ENCODE measurements around the gene ANKDD1A. TPM values are rescaled to one million over a fixed set of nuclear protein-coding genes. Genes with fewer than 3 reads are reported as not detected.

Gene ANKDD1A
- total and polyA plus RNA-seq, 5 donors from 2014 or later = 0.35 to 12.4 (median 1.3) TPM

DNA sequence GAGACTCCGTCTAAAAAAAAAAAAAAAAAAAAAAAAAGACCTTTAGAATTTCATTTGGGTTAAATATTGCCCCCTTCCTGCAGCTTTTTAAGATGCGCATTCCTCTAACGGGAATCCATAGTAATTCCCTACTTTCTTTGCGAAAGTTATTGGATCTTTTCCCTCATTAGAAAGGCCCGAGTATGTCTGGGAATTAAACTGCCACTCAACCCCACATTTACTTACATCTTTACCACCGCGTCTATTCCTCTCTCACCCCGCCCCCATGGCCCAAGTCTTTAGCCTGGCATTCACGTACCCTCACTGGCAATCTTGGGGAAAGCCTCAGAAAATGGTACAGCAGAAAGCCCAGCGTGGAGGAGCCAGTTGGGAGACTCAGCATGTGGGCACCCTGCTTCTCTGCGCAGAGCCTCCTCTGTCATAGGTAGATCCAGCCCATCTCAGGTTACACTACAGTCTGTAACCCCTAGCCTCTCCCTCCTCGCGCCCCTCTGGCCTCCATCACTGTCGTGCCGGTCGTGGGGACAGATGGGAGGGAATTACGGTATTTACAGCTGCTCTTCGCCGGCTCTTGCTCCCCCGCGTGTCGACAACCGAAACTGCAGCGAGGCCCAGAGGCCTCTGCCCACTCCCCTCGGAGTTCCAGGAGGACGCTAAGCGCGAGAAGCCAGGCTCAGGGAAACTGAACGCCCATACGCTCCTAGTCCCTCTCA lies 6.4 kb upstream of the ANKDD1A start:
- peak; percentile 64 to 66 for ATAC-seq (ENCODE audit: low read depth in 2 of 2)
- peaks cover 2 to 6% of the 10 kb centered on the region in 2 experiments for H3K9me3 ChIP-seq (ENCODE audit: control insufficient read depth in 2 of 2, low read length in 2 of 2)
- peak overlapping the region; percentile 44 for H3K4me3 ChIP-seq (ENCODE audit: low read depth, low read length)
- Mint-ChIP-seq H3K9me3 (peaks cover 0 to 5% (median 0%) of the 10 kb centered on the region in 7 donors), H3K36me3 (peaks cover 6% of the 10 kb centered on the region), H3K27me3 (peaks cover 3% of the 10 kb centered on the region), H3K4me3 (peak overlapping the region; percentile 17 to 86 (median 62)), H3K27ac (peak overlapping the region in 1 of 3 donors; percentile 78), H3K4me1 (peaks cover 6 to 46% (median 34%) of the 10 kb centered on the region in 4 donors)
- peak; percentile 62 to 75 (median 73) for DNase-seq
- H3K4me1 ChIP-seq (ENCODE audit: control insufficient read depth, insufficient read depth, low read length, poor library complexity, severe bottlenecking) = peaks cover 36% of the 10 kb centered on the region
- H3K36me3 ChIP-seq (ENCODE audit: control insufficient read depth, insufficient read depth, low read length) = no peaks in the 10 kb centered on the region
- no peaks in the 10 kb centered on the region for H3K27me3 ChIP-seq (ENCODE audit: control insufficient read depth, insufficient read depth, low read length)
- no peak overlapping the region for H3K27ac ChIP-seq (ENCODE audit: insufficient read depth, low read length, poor library complexity, severe bottlenecking)

DNA sequence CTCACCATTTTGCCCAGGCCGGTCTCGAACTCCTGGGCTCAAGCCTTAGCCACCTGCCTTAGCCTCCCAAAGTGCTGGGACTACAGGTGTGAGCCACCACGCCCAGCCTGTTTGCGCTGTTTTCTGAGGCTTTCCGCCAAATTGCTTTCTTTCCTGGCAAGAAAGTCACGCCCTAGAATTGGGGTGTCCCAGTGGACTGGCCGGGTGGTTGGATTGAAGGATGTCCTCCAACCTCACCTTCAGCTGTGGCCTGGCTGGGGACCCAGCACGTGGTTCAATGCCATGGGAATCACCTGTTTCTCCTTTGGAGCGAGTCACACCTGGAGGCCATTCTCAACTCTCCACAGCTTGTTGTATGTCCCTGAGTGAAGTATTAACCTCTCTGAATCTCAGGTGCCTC lies 5.8 kb upstream of the ANKDD1A start:
- H3K27me3 Mint-ChIP-seq = peaks cover 5% of the 10 kb centered on the region
- peaks cover 6 to 47% (median 34%) of the 10 kb centered on the region in 4 donors for H3K4me1 Mint-ChIP-seq
- Histone ChIP-seq H3K4me3 (ENCODE audit: low read depth, low read length) (no peak overlapping the region), H3K27ac (ENCODE audit: insufficient read depth, low read length, poor library complexity, severe bottlenecking) (no peak overlapping the region), H3K4me1 (ENCODE audit: control insufficient read depth, insufficient read depth, low read length, poor library complexity, severe bottlenecking) (peaks cover 36% of the 10 kb centered on the region), H3K9me3 (ENCODE audit: control insufficient read depth in 2 of 2, low read length in 2 of 2) (peaks cover 2 to 4% of the 10 kb centered on the region in 2 experiments), H3K36me3 (ENCODE audit: control insufficient read depth, insufficient read depth, low read length) (no peaks in the 10 kb centered on the region), H3K27me3 (ENCODE audit: control insufficient read depth, insufficient read depth, low read length) (peaks cover 2% of the 10 kb centered on the region)
- ATAC-seq (ENCODE audit: low read depth in 2 of 2) (no peak), DNase-seq (no peak)
- peaks cover 6% of the 10 kb centered on the region for H3K36me3 Mint-ChIP-seq
- peak overlapping the region in 1 of 3 donors; percentile 43 for H3K27ac Mint-ChIP-seq
- peaks cover 0 to 3% (median 0%) of the 10 kb centered on the region in 7 donors for H3K9me3 Mint-ChIP-seq
- H3K4me3 Mint-ChIP-seq = no peak overlapping the region

DNA sequence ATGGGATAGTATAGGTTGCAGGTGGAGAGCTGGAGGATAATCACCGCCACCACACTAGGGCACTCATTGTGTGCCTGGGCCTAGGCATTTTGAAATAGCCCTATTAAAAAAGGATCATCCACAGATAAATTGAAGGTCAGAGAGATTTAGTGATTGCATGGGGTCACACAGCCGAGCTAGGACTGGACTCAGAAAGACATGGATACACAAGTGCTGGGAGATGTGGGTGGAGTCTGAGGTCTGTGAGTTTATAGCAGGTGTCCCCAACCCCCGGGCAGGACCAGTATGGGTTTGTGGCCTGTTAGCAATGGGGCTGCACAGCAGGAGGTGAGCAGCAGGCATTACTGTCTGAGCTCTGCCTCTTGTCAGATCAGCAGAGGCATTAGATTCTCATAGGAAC lies 5.3 kb upstream of the ANKDD1A start:
- DNase-seq (no peak), ATAC-seq (ENCODE audit: low read depth in 2 of 2) (no peak)
- Histone ChIP-seq H3K27ac (ENCODE audit: insufficient read depth, low read length, poor library complexity, severe bottlenecking) (no peak overlapping the region), H3K4me3 (ENCODE audit: low read depth, low read length) (no peak overlapping the region), H3K27me3 (ENCODE audit: control insufficient read depth, insufficient read depth, low read length) (peaks cover 2% of the 10 kb centered on the region), H3K36me3 (ENCODE audit: control insufficient read depth, insufficient read depth, low read length) (no peaks in the 10 kb centered on the region), H3K4me1 (ENCODE audit: control insufficient read depth, insufficient read depth, low read length, poor library complexity, severe bottlenecking) (peaks cover 39% of the 10 kb centered on the region), H3K9me3 (ENCODE audit: control insufficient read depth in 2 of 2, low read length in 2 of 2) (no peaks in the 10 kb centered on the region)
- Mint-ChIP-seq H3K27me3 (peaks cover 10% of the 10 kb centered on the region), H3K27ac (no peak overlapping the region), H3K4me3 (peak overlapping the region in 1 of 4 donors; percentile 78), H3K4me1 (peaks cover 6 to 52% (median 38%) of the 10 kb centered on the region in 4 donors), H3K9me3 (peaks cover 0 to 2% (median 0%) of the 10 kb centered on the region in 7 donors), H3K36me3 (peaks cover 9% of the 10 kb centered on the region)

DNA sequence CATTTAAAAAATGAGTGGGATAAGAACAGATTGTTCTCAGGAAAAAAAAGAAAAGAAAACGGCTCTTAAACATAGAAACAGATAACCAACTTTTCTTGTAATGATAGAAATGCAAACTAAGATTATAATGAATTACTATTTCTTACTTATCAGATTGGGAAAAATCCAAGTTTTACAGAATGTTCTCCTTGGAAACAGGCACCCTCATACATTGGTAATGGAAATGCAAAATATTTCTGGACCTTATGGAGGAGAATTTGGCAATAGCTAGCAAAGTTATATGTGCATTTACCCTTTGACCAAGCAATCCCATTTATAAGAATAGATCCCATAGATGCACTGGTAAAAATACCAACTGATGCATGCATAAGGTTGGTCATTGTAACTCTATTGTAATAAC lies 3.7 kb upstream of the ANKDD1A start:
- DNase-seq (no peak), ATAC-seq (ENCODE audit: low read depth in 2 of 2) (no peak)
- Mint-ChIP-seq H3K4me1 (peaks cover 3 to 38% (median 30%) of the 10 kb centered on the region in 4 donors), H3K27ac (no peak overlapping the region), H3K4me3 (no peak overlapping the region), H3K36me3 (peaks cover 9% of the 10 kb centered on the region), H3K27me3 (peaks cover 10% of the 10 kb centered on the region), H3K9me3 (peaks cover 0 to 2% (median 0%) of the 10 kb centered on the region in 7 donors)
- peaks cover 30% of the 10 kb centered on the region for H3K4me1 ChIP-seq (ENCODE audit: control insufficient read depth, insufficient read depth, low read length, poor library complexity, severe bottlenecking)
- H3K27me3 ChIP-seq (ENCODE audit: control insufficient read depth, insufficient read depth, low read length) = peaks cover 2% of the 10 kb centered on the region
- no peak overlapping the region for H3K4me3 ChIP-seq (ENCODE audit: low read depth, low read length)
- no peaks in the 10 kb centered on the region for H3K36me3 ChIP-seq (ENCODE audit: control insufficient read depth, insufficient read depth, low read length)
- H3K9me3 ChIP-seq (ENCODE audit: control insufficient read depth in 2 of 2, low read length in 2 of 2) = no peaks in the 10 kb centered on the region
- H3K27ac ChIP-seq (ENCODE audit: insufficient read depth, low read length, poor library complexity, severe bottlenecking) = no peak overlapping the region

DNA sequence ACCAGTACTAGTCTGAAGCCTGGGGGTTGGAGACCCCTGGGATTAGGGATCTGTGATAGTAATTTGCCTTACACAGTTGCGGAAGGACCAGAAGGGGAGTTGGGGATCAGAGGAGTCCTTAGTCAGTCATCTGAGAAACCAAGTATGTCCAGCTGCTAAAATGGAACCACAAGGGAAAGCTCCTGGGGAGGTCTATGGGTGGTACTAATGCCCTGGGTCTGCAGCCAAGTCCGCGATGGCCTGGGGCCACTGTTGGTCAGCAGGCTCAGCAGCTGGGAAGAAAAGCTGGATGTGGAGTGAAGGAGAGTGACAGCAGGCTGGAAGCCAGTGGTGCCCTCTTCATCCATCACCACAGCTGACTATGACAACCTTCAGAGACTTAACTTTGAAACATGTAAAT lies 2.2 kb upstream of the ANKDD1A start:
- no peak overlapping the region for H3K27ac Mint-ChIP-seq
- H3K36me3 Mint-ChIP-seq = peaks cover 9% of the 10 kb centered on the region
- Histone ChIP-seq H3K4me3 (ENCODE audit: low read depth, low read length) (no peak overlapping the region), H3K36me3 (ENCODE audit: control insufficient read depth, insufficient read depth, low read length) (no peaks in the 10 kb centered on the region), H3K27me3 (ENCODE audit: control insufficient read depth, insufficient read depth, low read length) (peaks cover 2% of the 10 kb centered on the region), H3K9me3 (ENCODE audit: control insufficient read depth in 2 of 2, low read length in 2 of 2) (no peaks in the 10 kb centered on the region), H3K27ac (ENCODE audit: insufficient read depth, low read length, poor library complexity, severe bottlenecking) (no peak overlapping the region), H3K4me1 (ENCODE audit: control insufficient read depth, insufficient read depth, low read length, poor library complexity, severe bottlenecking) (peaks cover 16% of the 10 kb centered on the region)
- H3K27me3 Mint-ChIP-seq = peaks cover 10% of the 10 kb centered on the region
- H3K9me3 Mint-ChIP-seq = peaks cover 0 to 2% (median 0%) of the 10 kb centered on the region in 7 donors
- H3K4me1 Mint-ChIP-seq = peaks cover 0 to 24% (median 18%) of the 10 kb centered on the region in 4 donors
- DNase-seq = no peak
- ATAC-seq (ENCODE audit: low read depth in 2 of 2) = no peak
- no peak overlapping the region for H3K4me3 Mint-ChIP-seq

DNA sequence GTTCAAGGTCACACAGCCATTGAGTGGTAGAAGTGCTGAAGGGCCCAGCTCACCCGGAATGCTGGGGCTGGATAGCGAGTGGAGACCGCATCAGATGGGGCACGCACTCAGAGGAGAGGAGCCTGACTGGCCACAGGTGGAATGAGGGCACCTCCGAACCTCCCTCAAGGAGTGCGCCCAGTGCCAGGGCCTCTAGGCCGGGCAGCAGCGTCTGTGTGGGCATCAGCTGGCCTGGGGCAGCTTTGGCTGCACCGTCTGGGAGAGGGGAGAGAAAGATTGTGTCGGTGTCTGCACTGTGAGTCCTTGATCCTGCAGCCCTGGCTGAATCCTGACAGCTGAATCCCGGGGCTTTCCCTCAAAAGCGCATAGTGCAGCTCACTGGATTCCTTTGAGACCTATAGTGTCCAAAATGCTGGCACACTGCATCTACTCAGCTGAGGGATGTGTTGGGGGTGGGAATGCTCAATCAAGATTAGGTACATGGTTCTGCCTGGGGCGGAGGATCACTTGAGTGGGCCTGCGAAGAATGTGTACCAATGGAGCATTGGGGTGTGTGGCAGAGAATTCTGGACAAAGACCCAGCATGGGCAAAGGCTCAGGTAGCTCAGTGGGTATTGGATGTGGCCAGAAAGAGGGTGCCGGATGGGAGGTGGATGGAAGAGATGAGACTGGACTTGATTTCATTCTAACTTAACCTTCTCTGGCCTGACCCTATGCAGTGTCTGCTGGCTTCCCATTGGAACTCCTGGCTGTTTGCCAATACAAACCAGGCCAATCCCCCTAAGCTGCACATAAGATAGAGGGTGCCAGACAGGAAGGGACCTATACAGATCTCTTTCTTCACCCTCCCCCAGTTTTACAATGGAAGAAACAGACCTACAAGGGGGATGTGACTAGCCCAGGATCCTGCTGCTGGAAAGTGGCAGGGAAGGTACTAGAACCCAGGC lies 950 bp downstream of the ANKDD1A start:
- ATAC-seq (ENCODE audit: low read depth in 2 of 2) = no peak
- H3K4me1 Mint-ChIP-seq = peaks cover 0 to 19% (median 12%) of the 10 kb centered on the region in 4 donors
- H3K9me3 ChIP-seq (ENCODE audit: control insufficient read depth in 2 of 2, low read length in 2 of 2) = no peaks in the 10 kb centered on the region
- H3K27ac ChIP-seq (ENCODE audit: insufficient read depth, low read length, poor library complexity, severe bottlenecking) = no peak overlapping the region
- H3K4me1 ChIP-seq (ENCODE audit: control insufficient read depth, insufficient read depth, low read length, poor library complexity, severe bottlenecking) = peaks cover 10% of the 10 kb centered on the region
- H3K27me3 ChIP-seq (ENCODE audit: control insufficient read depth, insufficient read depth, low read length) = peaks cover 2% of the 10 kb centered on the region
- H3K4me3 Mint-ChIP-seq = peak overlapping the region in 3 of 4 donors; percentile 16 to 43 (median 32)
- no peak overlapping the region for H3K27ac Mint-ChIP-seq
- no peak overlapping the region for H3K4me3 ChIP-seq (ENCODE audit: low read depth, low read length)
- H3K36me3 ChIP-seq (ENCODE audit: control insufficient read depth, insufficient read depth, low read length) = no peaks in the 10 kb centered on the region
- peaks cover 3% of the 10 kb centered on the region for H3K36me3 Mint-ChIP-seq
- DNase-seq = no peak
- H3K9me3 Mint-ChIP-seq = no peaks in the 10 kb centered on the region
- H3K27me3 Mint-ChIP-seq = peaks cover 10% of the 10 kb centered on the region

DNA sequence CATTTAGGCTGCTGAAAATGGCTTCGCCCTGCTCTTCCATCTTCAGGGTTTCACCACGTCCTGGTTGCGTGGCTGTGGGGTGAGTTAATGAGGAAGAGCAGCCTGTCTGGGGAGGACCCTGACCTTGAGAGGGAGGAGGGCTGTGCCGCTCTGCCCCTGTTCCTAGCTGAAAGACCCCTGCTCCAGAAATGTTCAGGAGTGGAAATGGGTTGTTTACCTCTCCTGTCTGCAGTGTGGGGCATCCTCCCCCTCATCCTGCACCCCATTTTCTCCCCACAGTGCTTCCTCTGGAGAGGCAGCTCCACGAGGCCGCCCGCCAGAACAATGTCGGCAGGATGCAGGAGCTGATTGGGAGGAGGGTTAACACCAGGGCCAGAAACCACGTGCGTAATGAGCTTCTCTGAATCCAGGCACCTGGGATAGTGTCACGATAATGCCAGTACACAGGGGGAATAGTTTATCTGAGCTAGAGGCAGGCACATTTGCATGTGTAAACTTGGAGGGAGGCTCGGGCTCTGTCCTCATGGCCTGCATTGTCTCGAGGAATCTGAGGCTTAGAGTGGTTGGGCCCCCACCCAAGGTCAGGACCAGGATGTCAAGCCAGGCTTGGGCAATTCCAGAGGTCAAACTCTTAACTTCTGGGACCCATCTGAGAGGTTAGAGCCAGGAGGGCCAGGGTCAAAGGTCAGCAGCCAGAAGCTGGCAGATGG lies 4.0 kb downstream of the ANKDD1A start:
- Mint-ChIP-seq H3K4me1 (peaks cover 0 to 19% (median 8%) of the 10 kb centered on the region in 4 donors), H3K4me3 (peak overlapping the region in 1 of 4 donors; percentile 70), H3K27me3 (peaks cover 7% of the 10 kb centered on the region), H3K27ac (peak overlapping the region in 1 of 3 donors; percentile 89), H3K9me3 (no peaks in the 10 kb centered on the region), H3K36me3 (peaks cover 11% of the 10 kb centered on the region)
- Histone ChIP-seq H3K4me3 (ENCODE audit: low read depth, low read length) (no peak overlapping the region), H3K27ac (ENCODE audit: insufficient read depth, low read length, poor library complexity, severe bottlenecking) (no peak overlapping the region), H3K36me3 (ENCODE audit: control insufficient read depth, insufficient read depth, low read length) (no peaks in the 10 kb centered on the region), H3K27me3 (ENCODE audit: control insufficient read depth, insufficient read depth, low read length) (peaks cover 2% of the 10 kb centered on the region), H3K4me1 (ENCODE audit: control insufficient read depth, insufficient read depth, low read length, poor library complexity, severe bottlenecking) (peaks cover 10% of the 10 kb centered on the region), H3K9me3 (ENCODE audit: control insufficient read depth in 2 of 2, low read length in 2 of 2) (no peaks in the 10 kb centered on the region)
- DNase-seq = no peak
- no peak for ATAC-seq (ENCODE audit: low read depth in 2 of 2)
